Kidney epithelial cell (primary cell): ENCODE measurements around the gene IMPA2. TPM values are rescaled to one million over a fixed set of nuclear protein-coding genes. Genes with fewer than 3 reads are reported as not detected.

Experiments
- DNase-seq: peaks from one replicate; pipeline ENCODE4 v3.0.0-alpha.2; 2010; ENCODE audit warnings: low read depth
- H3K27me3 ChIP-seq: 2 replicates; pipeline ENCODE4 v1.6.0; 2011; ENCODE audit warnings: low read length; ENCODE audit not compliant: control insufficient read depth, insufficient read depth
- H3K36me3 ChIP-seq: 2 replicates; pipeline ENCODE4 v1.5.1; 2011; ENCODE audit warnings: low read length; ENCODE audit not compliant: control insufficient read depth, insufficient read depth
- H3K4me3 ChIP-seq: 2 replicates; pipeline ENCODE4 v1.5.1; 2011; ENCODE audit warnings: low read depth, mild to moderate bottlenecking, control low read depth, low read length
- CTCF ChIP-seq: IDR thresholded peaks from 2 replicates; pipeline ENCODE4 v1.5.1; 2011; ENCODE audit warnings: mild to moderate bottlenecking, moderate library complexity, low read length, control low read depth, inconsistent platforms; ENCODE audit not compliant: insufficient read depth, poor library complexity, severe bottlenecking
- total RNA-seq: library from RNA; depleted of rRNA; stranded (reverse); fragments of >200 nt; gene quantifications from 2 replicates; pipeline ENCODE4 v1.2.3, GENCODE V29; 2015

The IMPA2 gene
- total RNA-seq, 1 donor from 2014 or later: 24.9 TPM

DNA sequence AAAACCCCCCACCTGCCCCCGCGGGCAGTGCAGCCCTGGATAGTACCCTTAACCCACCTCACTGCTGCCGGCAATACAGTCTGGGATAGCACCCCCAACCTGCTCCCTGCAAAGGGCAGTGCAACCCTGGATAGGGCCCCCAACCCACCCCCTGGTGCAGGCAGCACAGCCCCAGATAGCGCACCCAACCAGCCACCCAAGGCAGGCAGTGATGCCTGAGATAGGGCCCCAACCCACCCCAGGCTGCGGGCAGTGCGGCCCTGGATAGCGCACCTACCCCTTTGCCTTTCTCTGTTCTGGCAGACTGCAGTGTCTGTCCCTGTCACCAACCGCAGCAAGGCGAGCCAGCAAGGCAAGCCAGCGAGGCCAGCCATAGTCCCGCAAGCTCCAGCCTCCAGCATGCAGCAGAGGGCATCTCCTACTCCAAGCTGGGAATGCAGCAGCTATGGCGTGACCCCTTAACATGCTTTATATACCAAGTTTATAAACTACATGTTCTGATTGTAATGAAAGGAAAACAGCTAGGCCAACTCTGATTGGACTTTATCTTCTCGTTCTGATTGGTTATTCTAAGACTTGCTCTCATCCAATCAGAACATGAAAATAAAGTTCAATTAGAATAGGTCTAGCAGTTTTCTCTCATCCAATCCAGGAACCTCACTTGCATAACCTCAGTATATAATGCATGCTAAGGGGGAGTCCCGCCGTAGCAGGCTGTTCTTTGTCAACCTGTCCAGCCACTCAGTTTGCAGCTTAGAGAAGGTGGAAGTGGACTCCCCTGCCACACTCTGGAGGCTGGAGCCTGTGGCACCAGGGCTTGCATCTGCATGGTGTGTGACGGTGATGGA is 78.3 kb downstream of the IMPA2 start:
- no peak for TF ChIP-seq CTCF

GRCh38 chr18:12060182-12060870 is 79.0 kb downstream of the IMPA2 start:
- Histone ChIP-seq H3K27me3 (no peaks in the 10 kb centered on the region), H3K36me3 (no peaks in the 10 kb centered on the region), H3K4me3 (no peak overlapping the region)
- TF ChIP-seq CTCF: no peak
- no peak for DNase-seq

More for the DNA sequence above, 78.3 kb downstream of the IMPA2 start:
- Histone ChIP-seq H3K4me3 (no peak overlapping the region), H3K27me3 (no peaks in the 10 kb centered on the region), H3K36me3 (no peaks in the 10 kb centered on the region)
- no peak for DNase-seq

DNA sequence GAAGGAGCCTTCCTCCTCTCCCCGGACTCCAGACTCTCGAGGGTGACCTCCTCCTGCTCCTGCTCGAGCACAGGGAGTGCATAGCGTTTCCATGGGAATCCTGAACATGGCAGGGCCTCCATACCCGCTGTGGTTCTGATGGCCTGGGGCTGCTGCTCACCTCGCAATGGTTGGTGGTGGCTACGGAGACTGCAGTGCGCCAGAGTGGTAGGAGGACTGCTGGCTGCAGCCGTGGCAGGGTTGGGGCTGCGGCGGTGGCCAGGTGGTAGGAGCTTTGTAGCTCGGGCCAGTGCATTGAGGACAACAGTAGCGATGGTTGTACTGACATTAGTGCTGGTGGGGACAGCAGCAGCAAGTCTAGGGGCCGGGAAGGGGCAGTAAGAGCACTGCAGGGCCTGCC is 80.4 kb downstream of the IMPA2 start:
- Histone ChIP-seq H3K36me3 (no peaks in the 10 kb centered on the region), H3K4me3 (no peak overlapping the region), H3K27me3 (no peaks in the 10 kb centered on the region)
- DNase-seq: no peak
- TF ChIP-seq CTCF: no peak

GRCh38 chr18:12062974-12063373 is 81.7 kb downstream of the IMPA2 start:
- no peaks in the 10 kb centered on the region for H3K36me3 ChIP-seq
- DNase-seq: no peak
- H3K4me3 ChIP-seq: no peak overlapping the region
- no peaks in the 10 kb centered on the region for H3K27me3 ChIP-seq
- TF ChIP-seq CTCF: no peak

- Histone ChIP-seq H3K36me3 (no peaks in the 10 kb centered on the region), H3K4me3 (no peak overlapping the region), H3K27me3 (no peaks in the 10 kb centered on the region)
- DNase-seq: no peak
- no peak for TF ChIP-seq CTCF
Measured at GRCh38 chr18:12064086-12064763, 82.9 kb downstream of the IMPA2 start.
